Fibroblast of villous mesenchyme (primary cell): Measurements from ENCODE around the gene TIMELESS. TPM values are rescaled to one million over a fixed set of nuclear protein-coding genes. Genes with fewer than 3 reads are reported as not detected.

Experiments used
- DNase-seq: peaks from one replicate; pipeline ENCODE4 v3.0.0-alpha.2; 2010; ENCODE audit warnings: low read depth
- H3K4me3 ChIP-seq: 2 replicates; pipeline ENCODE4 v1.5.1; 2011; ENCODE audit warnings: low read depth, mild to moderate bottlenecking, low read length
- total RNA-seq: library from RNA; depleted of rRNA; stranded (reverse); fragments of >200 nt; gene quantifications from 2 replicates; pipeline ENCODE4 v1.2.3, GENCODE V29; 2012
- TF ChIP-seq, protein P1 (sequence below): IDR thresholded peaks from 2 replicates; pipeline ENCODE4 v1.5.1; 2012; ENCODE audit warnings: low read depth, mild to moderate bottlenecking, low read length; ENCODE audit not compliant: insufficient read depth

TIMELESS gene
- total RNA-seq, 1 donor, result 7.8 TPM

DNA sequence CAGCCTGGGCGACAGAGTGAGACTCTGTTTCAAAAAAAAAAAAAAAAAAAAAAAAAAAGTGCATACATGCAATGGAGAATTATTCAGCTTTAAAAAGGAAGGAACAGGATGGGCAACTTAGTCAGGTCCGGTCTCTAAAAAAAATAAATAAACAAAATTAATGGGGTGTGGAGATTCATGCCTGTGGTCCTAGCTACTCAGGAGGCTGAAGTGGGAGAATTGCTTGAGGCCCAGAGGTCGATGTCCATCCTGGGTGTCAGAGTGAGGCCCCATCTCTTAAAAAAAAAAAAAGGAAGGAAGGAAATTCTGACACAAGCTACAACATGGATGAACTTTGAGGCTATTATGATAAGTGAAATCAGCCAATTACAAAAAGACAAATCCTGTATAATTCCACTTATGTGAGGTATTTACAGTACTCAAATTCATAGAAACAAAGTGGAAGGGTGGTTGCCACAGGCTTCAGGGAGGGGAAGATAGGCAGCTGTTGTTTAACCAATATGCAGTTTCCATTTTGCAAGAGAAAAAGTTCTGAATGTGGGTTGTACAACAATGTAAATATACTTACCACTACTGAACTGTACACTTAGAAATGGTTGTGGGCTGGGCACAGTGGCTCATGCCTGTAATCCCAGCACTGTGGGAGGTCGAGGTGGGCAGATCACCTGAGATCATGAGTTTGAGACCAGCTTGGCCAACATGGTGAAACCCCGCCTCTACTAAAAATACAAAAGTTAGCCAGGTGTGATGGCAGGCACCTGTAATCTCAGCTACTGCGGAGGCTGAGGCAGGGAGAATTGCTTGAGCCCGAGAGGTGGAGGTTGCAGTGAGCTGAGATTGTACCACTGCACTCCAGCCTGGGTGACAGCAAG lies 74.3 kb downstream of the TIMELESS start:
- peak; percentile 7 for DNase-seq
- no peak overlapping the region for H3K4me3 ChIP-seq
- TF ChIP-seq, protein P1, sequence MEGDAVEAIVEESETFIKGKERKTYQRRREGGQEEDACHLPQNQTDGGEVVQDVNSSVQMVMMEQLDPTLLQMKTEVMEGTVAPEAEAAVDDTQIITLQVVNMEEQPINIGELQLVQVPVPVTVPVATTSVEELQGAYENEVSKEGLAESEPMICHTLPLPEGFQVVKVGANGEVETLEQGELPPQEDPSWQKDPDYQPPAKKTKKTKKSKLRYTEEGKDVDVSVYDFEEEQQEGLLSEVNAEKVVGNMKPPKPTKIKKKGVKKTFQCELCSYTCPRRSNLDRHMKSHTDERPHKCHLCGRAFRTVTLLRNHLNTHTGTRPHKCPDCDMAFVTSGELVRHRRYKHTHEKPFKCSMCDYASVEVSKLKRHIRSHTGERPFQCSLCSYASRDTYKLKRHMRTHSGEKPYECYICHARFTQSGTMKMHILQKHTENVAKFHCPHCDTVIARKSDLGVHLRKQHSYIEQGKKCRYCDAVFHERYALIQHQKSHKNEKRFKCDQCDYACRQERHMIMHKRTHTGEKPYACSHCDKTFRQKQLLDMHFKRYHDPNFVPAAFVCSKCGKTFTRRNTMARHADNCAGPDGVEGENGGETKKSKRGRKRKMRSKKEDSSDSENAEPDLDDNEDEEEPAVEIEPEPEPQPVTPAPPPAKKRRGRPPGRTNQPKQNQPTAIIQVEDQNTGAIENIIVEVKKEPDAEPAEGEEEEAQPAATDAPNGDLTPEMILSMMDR, result no peak

DNA sequence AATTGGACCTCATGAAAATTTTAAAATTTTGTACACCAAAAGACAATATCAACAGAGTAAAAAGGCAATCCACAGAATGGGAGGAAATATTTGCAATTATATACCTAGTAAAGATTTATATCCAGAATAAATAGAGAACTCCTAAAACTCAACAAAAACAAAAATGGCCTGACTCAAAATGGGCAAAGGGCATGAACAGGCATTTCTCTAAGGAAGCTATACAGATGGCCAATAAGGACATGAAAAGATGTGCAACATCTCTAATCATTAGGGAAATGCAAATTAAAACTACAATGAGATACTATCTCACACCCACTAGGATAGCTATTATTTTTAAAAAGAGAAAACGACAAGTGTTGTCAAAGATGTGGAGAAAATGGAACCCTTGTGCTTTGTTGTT lies 75.7 kb downstream of the TIMELESS start:
- DNase-seq, result no peak
- no peak overlapping the region for H3K4me3 ChIP-seq
- TF ChIP-seq, protein P1, result no peak

DNA sequence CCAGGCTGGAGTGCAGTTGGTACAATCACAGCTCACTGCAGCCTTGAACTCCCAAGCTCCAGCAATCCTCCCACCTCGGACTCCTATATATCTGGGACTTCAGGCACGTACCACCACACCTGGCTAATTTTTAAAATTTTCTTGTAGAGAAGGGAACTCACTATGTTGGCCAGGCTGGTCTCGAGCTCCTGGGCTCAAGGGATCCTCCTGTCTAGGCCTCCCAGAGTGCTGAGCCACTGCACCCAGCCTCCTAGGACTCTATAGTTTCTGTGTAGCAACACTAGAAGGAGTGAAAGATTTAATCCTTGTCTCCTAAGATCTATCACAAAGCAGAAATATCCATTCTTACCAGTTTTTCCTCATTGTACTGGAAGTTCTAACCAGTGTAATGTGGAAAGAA lies 82.3 kb downstream of the TIMELESS start:
- no peak overlapping the region for H3K4me3 ChIP-seq
- TF ChIP-seq, protein P1, result no peak
- no peak for DNase-seq

Other genes with a start within 250 kb of the TIMELESS start
- 112 and 131 TPM in 2 replicates for gene RNF41, start 227.5 kb downstream of the TIMELESS start, total RNA-seq
- gene NABP2, start 225.1 kb downstream of the TIMELESS start, total RNA-seq, result 23.3 and 28.0 TPM in 2 replicates
- gene SLC39A5, start 219.4 kb downstream of the TIMELESS start, total RNA-seq, result not detected in 2 replicates
- gene ANKRD52, start 191.0 kb downstream of the TIMELESS start, total RNA-seq, result 22.2 and 25.9 TPM in 2 replicates
- 9.0 and 12.5 TPM in 2 replicates for gene COQ10A, start 182.5 kb downstream of the TIMELESS start, total RNA-seq
- gene CS, start 149.1 kb downstream of the TIMELESS start, total RNA-seq, result 150 and 153 TPM in 2 replicates
- gene CNPY2, start 133.4 kb downstream of the TIMELESS start, total RNA-seq, result 94.7 and 113 TPM in 2 replicates
- gene PAN2, start 115.4 kb downstream of the TIMELESS start, total RNA-seq, result 13.0 and 14.8 TPM in 2 replicates
- gene IL23A, start 110.5 kb downstream of the TIMELESS start, total RNA-seq, result 0.32 TPM in 1 of 2 replicates, not detected in the other
- 232 and 296 TPM in 2 replicates for gene STAT2, start 89.3 kb downstream of the TIMELESS start, total RNA-seq
- not detected in 2 replicates for gene APOF, start 86.6 kb downstream of the TIMELESS start, total RNA-seq
- gene MIP, start 5.2 kb upstream of the TIMELESS start, total RNA-seq, result not detected in 2 replicates
- 2.3 and 3.0 TPM in 2 replicates for gene SPRYD4, start 19.2 kb upstream of the TIMELESS start, total RNA-seq
- under 0.01 TPM in 1 of 2 replicates, not detected in the other for gene GLS2, start 38.7 kb upstream of the TIMELESS start, total RNA-seq
- gene RBMS2, start 72.4 kb upstream of the TIMELESS start, total RNA-seq, result 21.9 and 32.8 TPM in 2 replicates
- gene BAZ2A, start 180.9 kb upstream of the TIMELESS start, total RNA-seq, result 44.8 and 57.9 TPM in 2 replicates
- gene ATP5F1B, start 196.6 kb upstream of the TIMELESS start, total RNA-seq, result 339 and 449 TPM in 2 replicates
- 62.5 and 96.7 TPM in 2 replicates for gene PTGES3, start 238.9 kb upstream of the TIMELESS start, total RNA-seq